Pons (tissue), 1 donor: ENCODE data around the gene PRSS33.

ENCODE experiments used
- DNase-seq: peaks from one replicate; pipeline ENCODE4 v3.0.0-alpha.2; 2016; ENCODE audit warnings: low spot score

PRSS33 gene

DNA sequence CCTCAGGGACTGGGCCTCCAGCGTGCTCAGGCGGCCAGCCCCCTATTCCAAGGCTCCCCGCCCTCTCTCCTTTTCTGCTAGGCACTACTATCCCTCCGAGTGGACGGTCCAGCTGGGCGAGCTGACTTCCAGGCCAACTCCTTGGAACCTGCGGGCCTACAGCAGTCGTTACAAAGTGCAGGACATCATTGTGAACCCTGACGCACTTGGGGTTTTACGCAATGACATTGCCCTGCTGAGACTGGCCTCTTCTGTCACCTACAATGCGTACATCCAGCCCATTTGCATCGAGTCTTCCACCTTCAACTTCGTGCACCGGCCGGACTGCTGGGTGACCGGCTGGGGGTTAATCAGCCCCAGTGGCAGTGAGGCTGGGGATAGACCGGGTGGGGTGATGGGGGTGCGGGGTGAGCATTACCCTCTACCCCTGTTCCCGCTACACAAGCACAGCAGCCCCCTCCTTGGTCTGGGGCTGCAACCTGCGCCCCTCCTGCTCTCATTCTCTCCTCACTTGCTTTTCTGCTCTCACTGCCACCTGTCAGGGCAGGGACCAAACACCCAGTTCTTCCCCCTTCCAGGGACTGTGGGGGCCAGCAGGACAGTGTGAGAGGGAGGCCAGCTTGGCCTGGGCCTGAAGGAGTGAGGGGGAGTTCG is 12.0 kb upstream of the PRSS33 start:
- no peak for DNase-seq

DNA sequence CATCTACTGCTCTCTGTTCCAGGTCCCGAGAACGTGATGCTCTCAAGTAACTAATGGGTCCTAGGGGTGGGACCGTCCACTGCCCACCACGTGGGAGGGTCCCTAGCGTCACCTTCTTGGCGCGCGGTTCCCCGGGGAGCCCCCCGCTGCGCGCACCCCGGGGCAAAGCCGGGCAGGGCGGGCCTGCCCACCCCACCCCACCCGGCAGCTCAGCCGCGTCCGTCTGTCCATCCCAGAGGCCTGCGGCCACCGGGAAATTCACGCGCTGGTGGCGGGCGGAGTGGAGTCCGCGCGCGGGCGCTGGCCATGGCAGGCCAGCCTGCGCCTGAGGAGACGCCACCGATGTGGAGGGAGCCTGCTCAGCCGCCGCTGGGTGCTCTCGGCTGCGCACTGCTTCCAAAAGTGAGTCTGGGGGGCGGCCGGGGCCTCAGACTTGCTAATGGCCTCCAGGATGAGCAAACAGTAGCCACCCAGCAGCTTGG is 11.4 kb upstream of the PRSS33 start:
- no peak for DNase-seq

DNA sequence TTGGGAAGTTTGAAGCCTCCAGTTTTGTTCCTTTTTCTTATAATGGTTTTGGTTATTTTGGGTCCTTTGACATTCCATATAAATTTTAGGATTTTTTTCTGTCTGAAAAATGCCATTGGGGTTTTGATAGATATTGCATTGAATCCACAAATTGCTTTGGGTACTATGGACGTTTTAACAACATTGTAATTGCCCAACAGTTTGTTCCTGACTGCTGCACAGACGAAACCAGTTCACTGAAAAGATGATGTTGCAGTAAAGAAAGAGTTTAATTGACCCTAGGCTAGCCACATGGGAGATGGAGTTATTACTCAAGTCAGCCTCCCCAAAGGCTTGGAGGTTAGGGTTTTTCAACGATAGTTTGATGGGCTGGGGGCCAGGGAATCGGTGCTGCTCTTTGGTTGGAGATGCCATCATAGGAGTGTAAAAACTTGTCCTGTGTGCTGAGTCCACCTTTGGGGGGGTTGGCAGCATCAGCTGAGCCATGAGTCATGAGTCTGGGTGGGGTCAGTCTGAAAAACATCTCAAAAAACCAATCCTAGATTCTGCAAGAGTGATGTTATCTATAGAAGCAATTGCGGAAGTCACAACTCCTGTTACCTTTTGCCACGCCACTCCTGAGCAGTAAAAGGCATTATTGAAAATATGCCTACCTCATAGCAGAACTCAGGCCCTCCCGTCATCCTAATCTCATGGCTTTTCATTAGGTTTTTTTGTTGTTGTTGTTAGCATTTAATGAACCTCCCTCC is 8.2 kb upstream of the PRSS33 start:
- no peak for DNase-seq

DNA sequence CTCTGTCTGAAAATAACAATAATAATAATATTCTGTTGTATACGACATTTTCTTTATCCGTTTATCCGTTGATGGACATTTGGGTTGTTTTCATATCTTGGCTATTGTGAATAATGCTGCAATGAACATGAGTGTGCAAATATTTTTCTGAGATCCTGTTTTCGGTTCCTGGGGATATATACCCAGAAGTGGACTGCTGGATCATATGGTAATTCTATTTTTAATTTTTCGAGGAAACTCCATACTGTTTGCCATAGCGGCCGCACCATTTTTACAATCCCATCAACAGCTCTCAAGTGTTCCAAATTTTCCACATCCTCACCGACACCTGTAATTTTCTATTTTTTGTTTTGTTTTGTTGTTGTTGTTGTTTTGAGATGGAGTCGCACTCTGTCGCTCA is 5.6 kb upstream of the PRSS33 start:
- DNase-seq: no peak

DNA sequence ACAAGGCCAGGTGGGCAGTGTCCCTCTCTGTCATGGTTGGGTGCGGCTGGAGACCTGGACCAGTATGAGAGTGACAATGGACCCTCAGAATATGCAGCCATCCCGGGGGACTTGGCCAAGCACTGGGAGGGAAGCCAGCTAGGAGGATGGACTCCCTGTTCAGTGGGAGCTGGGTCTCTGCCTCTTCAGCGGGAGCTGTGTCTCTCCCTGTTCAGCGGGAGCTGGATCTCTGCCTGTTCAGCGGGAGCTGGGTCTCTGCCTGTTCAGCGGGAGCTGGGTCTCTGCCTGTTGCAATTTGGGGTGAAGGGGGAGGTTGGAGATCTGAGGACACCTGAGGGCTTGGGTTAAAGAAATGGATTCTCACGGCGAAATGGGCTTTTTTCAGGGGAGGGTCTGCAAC is 3.8 kb upstream of the PRSS33 start:
- DNase-seq: no peak

DNA sequence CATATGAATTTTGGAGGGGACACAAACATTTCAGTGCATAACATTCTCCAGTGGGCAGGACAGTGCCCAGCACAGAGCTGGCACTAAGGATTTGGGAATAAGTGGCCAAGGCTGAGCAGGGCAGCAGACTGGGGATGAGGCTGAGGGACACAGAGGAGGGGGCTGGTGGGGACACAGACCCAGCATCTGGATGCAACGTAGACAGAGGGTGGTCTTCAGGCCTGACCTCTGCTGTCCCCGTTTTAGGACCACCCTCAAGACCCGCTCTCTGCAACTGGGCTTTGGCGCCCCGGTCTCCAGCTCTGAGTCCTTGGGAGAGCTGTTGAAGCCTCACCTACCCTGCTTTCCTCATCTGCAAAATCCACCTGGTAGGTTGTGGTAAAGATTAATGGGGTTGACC is 3.3 kb upstream of the PRSS33 start:
- no peak for DNase-seq

DNA sequence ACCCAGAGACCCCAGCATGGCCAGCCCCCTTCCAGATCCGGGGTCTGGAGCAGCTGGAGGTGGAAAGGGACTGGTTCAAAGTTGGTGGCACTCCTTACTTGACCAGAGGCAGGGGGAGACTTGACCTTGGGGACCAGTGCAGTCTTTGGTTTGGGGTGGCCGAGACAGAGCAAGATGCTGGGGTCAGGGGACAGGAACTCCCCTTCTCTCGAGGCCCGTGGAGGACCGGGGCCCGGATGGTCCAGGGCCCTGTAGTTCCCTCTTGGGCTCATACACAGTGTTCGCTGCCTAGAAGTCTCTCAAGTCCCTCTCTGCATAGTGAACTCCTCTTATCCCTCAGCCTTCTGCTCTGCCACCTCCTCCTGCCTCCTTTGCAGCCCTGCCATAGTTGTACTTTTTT is 601 bp upstream of the PRSS33 start:
- DNase-seq: no peak

DNA sequence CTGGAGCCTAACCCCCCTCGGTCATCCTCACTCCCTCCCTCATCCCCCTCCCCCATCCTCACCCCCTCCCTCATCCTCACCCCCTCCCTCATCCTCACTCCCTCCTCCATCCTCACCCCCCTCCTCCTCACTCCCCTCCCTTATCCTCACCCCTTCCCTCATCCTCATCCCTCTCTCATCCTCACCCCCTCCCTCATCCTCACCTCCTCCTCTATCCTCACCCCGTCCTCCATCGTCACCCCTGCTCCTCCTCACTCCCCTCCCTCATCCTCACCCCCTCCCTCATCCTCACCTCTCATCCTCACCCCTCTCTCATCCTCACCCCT is 571 bp downstream of the PRSS33 start:
- DNase-seq: no peak

DNA sequence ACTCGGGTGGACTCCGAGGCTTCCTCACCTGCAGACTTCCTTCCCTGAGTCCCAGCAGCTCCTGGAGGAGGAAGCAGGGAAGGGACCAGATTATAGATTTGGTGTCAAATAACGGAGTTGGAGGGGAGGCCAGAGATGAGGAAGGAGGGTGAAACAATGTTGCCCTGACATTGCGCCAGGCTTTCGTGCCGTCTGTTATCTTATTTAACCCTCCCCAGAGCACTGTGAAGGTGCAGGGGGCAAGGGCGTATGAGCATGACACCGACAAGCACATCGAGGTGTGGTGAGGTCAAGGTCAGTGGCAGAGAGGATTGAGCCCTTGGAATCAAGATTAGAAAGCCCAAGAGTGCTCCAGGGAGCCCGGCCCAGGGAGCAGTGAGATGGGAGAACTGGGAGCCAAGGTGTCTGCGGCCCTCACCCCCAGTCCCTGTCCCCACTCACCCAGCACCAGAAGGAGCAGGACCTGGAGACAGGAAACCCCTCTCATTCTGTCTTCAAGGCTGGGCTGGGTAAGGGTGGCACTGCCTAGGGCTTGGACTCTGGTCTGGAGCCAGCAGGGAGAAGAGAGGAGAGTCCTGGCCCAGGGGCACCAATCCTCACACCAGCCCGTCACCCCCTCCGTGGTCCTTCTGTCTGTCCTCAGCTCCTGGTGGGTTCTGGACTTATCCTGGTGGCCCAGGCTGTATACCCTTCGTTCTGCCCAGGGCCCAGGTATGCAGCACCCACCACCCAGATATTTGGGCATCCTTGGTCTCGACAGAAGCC is 1.1 kb downstream of the PRSS33 start:
- no peak for DNase-seq

DNA sequence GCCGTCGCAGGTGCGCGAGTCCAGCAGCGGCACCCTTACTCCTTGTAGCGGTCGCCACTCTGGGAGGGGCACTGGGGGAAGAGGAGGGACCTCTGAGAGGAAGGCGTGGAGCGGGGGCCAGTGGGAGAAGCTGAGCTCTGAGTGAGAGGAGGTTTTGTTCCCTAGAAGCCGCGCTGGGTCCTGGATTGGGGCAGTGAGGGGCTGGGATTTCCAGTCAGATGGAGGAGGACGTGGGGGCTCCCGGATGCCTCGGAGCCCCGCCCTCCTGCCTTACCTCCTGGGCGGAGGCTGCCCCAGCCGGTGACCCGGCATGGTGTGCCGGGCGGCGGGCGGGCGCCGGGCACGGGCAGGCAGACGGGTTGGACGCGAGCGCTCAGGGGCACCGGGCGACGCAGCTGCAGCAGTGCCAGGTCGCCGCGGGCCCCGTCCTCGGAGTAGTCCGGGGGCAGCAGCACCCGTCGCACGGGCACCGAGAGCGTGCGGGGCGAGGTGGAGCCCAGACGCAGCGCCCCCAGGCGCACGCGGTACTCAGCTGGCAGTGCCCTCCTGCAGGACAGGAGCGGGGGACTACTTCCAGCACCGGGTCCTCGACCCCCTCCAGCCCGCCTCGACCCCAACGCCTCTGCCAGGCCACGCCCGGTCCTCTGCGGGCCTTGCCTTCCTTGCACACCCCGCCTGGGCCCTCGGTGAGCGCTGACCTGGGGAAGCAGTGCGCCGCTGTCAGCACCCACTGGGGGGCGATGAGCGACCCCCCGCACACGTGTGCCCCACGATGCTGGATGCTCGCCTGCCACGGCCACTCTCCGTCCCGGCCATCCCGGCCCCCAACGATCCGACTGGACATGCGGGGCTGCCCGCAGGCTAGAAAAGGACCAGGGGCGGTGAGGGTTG is 2.0 kb downstream of the PRSS33 start:
- no peak for DNase-seq

DNA sequence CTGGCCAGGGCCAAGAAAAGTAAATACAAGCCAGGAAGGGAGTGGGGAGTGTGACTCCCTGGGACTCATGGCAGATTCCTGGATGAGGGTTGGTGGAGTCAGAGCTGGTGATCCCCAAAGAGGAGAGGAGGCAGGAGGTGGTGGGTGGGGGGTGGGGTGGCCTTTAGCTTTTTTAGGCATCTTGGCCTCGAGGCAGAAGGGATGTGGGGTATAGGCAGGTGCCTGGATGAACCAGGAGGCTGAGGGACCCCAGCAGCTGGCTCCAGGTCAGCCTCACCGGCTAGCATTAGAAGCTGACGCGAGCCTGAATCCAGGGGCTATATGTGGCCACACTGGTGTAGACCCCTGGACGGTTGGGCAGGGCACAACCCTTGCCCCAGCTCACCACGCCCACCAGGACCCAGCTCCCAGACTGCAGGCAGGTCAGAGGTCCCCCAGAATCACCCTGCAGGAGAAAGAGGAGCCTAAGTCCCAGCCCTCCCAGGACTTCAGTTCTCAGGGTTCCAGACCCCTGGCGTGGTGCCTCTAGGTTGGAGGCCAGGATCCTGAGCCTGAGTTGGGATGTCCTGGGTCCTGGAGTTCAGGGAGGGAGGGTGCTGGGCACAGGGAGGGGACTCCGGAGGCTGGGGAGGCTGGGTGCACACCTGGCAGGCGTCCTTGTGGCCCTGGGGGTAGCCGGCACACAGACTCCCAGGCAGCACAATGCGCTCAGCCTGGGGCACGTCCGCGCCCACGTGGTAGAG is 2.8 kb downstream of the PRSS33 start:
- DNase-seq: no peak

DNA sequence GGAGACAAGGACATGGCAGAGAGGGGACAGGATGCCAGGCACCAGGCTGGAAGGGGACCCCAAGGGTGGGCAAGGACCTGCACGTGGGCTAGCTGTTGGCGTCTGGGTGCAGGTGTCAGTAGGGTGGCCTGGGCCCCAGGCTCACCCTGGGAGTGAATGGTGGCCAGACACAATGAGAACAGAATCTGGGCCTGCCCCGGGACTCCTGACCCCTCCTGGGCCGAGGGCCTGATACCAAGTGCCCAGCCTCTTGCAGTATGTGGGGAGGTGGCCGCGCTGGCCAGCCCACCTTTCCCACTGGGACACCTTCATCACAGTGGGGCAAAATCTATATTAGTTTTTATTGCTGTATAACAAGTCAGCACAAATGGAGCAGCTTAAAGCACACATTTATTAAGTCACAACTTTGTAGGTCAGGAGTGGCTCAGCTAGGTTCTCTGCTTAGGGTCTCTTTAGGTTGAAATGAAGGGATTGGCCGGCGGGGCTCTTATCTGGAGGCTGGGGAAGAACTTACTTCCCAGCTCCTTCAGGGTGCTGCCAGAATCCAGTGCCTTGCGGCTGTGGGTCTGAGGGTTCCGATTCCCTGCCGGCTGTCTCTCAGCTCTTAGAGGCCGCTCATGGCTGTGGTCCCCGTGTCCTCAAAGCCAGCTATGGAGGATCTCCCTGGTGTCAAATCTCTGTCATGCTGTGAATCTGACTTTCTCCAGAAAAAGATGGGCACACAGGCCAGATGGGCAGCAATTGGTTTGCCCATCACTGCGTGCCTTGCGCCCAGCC is 3.6 kb downstream of the PRSS33 start:
- no peak for DNase-seq

DNA sequence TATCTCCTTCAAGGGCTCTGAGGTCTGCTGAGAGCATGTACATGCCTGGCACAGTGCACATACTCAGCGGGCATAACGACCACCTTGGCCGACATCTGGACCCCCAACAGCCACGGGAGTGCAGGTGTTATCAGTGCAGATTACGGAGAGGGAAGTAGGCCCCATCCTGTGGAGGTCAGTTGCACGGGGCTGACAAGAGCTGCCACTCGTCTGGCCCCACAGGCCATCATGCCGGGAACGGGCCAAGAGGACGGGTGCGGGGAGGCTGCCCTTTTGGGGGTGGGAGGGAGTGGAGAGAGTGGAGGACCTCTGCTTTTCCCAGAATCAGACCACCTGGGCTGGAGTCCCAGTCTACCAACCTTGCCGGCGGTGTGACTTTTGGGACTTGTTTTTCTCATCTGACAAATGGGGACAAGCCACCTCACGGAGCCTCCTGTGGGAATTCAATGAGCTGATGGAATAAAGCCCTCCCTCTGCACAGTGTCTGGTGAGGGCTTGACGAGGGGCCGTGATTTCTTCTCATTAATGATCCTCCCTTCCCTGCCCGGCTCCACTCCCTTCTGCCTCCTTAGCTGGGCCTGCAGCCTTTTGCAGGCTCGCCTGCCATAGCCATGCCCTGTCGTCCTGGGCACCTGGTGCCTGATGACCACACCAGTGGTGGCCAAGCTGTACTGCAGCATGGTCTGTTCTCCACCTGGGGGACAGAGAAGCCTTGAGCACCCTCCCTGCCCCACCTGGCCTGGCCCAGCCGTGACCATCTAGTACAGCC is 4.6 kb downstream of the PRSS33 start:
- no peak for DNase-seq

DNA sequence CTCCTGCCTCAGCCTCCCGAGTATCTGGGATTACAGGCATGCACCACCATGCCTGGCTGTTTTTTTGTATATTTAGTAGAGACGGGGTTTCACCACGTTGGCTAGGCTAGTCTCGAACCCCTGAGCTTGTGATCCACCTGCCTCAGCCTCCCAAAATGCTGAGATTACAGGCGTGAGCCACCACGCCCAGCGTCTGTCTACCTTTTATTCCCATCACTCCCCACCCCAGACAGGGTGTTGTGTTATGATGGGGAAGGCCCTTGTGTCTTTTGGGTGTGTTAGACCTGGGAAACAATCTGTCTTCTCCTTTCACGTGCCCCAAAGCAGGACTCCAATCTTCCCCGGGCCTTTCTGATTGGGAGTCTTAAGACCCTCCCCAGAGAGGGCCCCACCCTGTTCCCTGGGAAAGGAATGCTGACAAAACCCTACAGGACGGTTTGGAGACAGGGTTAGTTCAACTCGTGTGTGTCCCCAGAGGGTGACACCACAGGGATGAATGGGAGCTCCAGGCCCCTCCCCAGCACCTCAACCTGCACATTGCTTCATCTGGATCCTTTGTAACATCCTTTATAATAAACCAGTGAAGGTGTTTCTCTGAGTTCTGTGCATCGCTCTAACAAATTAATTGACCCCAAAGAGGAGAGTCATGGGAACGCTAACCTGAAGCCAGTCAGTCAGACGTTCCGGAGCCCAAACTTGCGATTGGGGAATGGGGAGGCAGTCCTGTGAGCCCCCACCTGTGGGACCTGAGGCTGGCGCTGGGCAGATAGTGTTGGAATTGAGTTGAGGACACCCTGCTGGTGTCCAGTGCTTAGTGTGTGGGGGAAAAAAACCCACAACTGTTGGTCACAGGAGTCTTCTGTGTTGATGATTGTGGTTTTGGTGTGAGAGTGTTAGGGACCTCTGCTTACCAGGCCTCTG is 7.1 kb downstream of the PRSS33 start:
- no peak for DNase-seq

DNA sequence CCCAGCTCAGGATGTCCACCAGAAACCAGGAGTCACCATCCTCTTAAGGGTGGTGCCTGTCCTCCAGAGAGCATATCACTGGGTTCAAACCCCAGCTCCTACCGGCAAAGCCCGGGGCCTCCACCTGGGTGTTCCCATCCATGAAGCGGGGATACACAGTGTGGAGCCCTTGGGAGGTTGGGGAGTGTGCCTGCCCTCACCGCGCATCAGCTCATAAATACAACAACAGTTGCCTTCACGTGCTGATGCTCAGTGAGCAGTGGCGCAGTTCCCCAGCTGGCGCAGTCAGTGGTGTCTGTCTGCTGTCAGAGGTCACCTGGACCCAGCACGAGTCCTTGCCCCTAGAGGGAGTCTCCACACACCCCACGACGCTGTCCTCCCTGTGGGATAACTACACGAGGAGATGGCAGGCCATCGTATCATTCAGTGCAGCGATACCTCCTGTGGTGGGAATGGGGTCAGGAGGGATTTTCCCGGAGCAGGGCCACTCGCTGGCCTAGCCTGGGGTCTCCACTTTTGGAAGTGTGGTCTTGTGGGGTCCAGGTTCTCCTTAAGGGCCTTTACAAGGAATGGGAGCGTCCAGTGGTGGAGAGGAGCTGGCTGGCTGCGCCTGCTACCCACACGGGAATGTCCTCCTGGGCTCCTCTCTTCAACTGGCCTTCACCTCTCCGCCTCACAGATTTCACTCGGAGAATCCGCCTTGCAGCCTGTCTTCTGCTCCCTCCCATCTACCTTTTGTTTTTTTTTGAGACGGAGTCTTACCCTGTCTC is 8.0 kb downstream of the PRSS33 start:
- no peak for DNase-seq

DNA sequence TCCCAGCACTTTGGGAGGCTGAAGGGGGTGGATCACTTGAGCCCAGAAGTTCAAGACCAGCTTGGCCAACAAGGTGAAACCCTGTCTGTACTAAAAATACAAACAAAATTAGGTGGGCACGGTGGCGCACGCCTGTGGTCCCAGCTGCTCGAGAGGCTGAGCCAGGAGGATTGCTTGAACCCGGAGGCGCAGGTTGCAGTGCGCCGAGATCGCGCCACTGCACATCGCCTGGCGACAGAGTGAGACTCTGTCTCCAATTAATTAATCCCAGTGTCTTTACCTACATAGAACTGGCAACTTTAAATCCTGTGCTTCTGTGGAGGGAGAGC is 8.8 kb downstream of the PRSS33 start:
- DNase-seq: no peak

DNA sequence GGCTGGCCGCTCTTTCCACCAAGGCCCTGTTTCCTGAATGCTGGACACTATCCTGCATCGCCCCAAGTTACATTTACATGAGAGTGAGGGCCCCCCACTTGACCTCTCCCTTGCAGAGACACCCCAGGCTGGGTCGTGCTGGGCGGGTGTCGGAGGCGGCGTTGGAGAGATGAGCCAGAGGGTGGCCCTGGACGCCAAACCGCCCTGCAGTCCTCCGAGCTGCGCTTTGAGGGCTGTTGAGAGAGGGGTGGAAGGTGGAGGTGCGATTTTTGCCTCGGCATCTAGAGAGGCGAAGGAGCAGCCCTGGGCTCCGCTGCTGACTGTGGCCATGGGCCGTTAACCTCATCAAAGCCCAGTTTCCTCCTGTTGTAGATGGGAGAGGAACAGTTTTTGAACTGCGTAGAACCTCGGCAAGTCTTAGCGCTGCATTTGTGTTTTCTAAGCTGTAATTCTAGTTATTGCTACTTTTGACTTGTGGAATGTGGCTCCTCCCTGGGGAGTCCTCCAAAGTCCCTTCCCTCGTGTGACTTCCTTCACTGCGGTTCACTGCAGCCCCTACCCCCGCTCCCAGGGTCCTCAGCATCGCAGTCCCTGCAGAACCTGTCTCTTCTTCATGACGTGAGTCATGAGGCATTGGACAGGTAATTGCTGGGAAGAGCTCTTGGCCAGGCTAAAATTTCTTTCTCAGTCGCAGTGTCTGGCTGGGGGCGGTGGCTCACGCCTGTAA is 9.3 kb downstream of the PRSS33 start:
- no peak for DNase-seq
